ENCODE results near the gene IQGAP1. TPM values are rescaled to one million over a fixed set of nuclear protein-coding genes. Genes with fewer than 3 reads are reported as not detected.
A peak's percentile ranks its signal among the peaks of the same experiment; 100 is the strongest.

IQGAP1 gene
- total RNA-seq, 1 donor from 2014 or later, result 80.4 TPM

- DNase-seq (ENCODE audit: extremely low spot score, unreplicated experiment), result no peak
- H3K4me3 Mint-ChIP-seq, result peak overlapping the region; percentile 11
- peak overlapping the region; percentile 82 for H3K27ac Mint-ChIP-seq
- H3K27me3 Mint-ChIP-seq, result no peaks in the 10 kb centered on the region
- no peaks in the 10 kb centered on the region for H3K9me3 Mint-ChIP-seq
- TF ChIP-seq CTCF (conservative IDR thresholded peaks at IDR 0.05), result no peak
- H3K4me1 Mint-ChIP-seq (ENCODE audit: unreplicated experiment), result no peaks in the 10 kb centered on the region
- peaks cover 51% of the 10 kb centered on the region for H3K36me3 Mint-ChIP-seq
Observed at GRCh38 chr15:90489514-90489913, 101.5 kb downstream of the IQGAP1 start.

- H3K36me3 Mint-ChIP-seq, result peaks cover 51% of the 10 kb centered on the region
- no peaks in the 10 kb centered on the region for H3K4me1 Mint-ChIP-seq (ENCODE audit: unreplicated experiment)
- H3K27ac Mint-ChIP-seq, result peak overlapping the region; percentile 82
- DNase-seq (ENCODE audit: extremely low spot score, unreplicated experiment), result no peak
- TF ChIP-seq CTCF (conservative IDR thresholded peaks at IDR 0.05), result no peak
- no peaks in the 10 kb centered on the region for H3K27me3 Mint-ChIP-seq
- H3K4me3 Mint-ChIP-seq, result peak overlapping the region; percentile 17
- H3K9me3 Mint-ChIP-seq, result no peaks in the 10 kb centered on the region
Observed at GRCh38 chr15:90489944-90490343, 101.9 kb downstream of the IQGAP1 start.

GRCh38 chr15:90493647-90494046, 105.6 kb downstream of the IQGAP1 start:
- DNase-seq (ENCODE audit: extremely low spot score, unreplicated experiment), result no peak
- H3K4me1 Mint-ChIP-seq (ENCODE audit: unreplicated experiment), result no peaks in the 10 kb centered on the region
- H3K36me3 Mint-ChIP-seq, result peaks cover 35% of the 10 kb centered on the region
- no peak overlapping the region for H3K4me3 Mint-ChIP-seq
- no peak overlapping the region for H3K27ac Mint-ChIP-seq
- H3K27me3 Mint-ChIP-seq, result no peaks in the 10 kb centered on the region
- H3K9me3 Mint-ChIP-seq, result no peaks in the 10 kb centered on the region
- TF ChIP-seq CTCF (conservative IDR thresholded peaks at IDR 0.05), result no peak

GRCh38 chr15:90495067-90495466, 107.0 kb downstream of the IQGAP1 start:
- H3K36me3 Mint-ChIP-seq, result peaks cover 38% of the 10 kb centered on the region

GRCh38 chr15:90496791-90497190, 108.7 kb downstream of the IQGAP1 start:
- no peak for TF ChIP-seq CTCF (conservative IDR thresholded peaks at IDR 0.05)
- DNase-seq (ENCODE audit: extremely low spot score, unreplicated experiment), result no peak
- H3K36me3 Mint-ChIP-seq, result peaks cover 36% of the 10 kb centered on the region
- H3K4me3 Mint-ChIP-seq, result no peak overlapping the region
- H3K4me1 Mint-ChIP-seq (ENCODE audit: unreplicated experiment), result no peaks in the 10 kb centered on the region
- H3K27me3 Mint-ChIP-seq, result no peaks in the 10 kb centered on the region
- no peak overlapping the region for H3K27ac Mint-ChIP-seq
- H3K9me3 Mint-ChIP-seq, result no peaks in the 10 kb centered on the region

More at GRCh38 chr15:90495067-90495466, 107.0 kb downstream of the IQGAP1 start:
- no peak for TF ChIP-seq CTCF (conservative IDR thresholded peaks at IDR 0.05)
- no peaks in the 10 kb centered on the region for H3K4me1 Mint-ChIP-seq (ENCODE audit: unreplicated experiment)
- no peak for DNase-seq (ENCODE audit: extremely low spot score, unreplicated experiment)
- no peak overlapping the region for H3K4me3 Mint-ChIP-seq
- H3K9me3 Mint-ChIP-seq, result no peaks in the 10 kb centered on the region
- no peaks in the 10 kb centered on the region for H3K27me3 Mint-ChIP-seq
- H3K27ac Mint-ChIP-seq, result no peak overlapping the region

- no peak overlapping the region for H3K4me3 Mint-ChIP-seq
- no peak for DNase-seq (ENCODE audit: extremely low spot score, unreplicated experiment)
- no peak overlapping the region for H3K27ac Mint-ChIP-seq
- H3K9me3 Mint-ChIP-seq, result no peaks in the 10 kb centered on the region
- no peak for TF ChIP-seq CTCF (conservative IDR thresholded peaks at IDR 0.05)
- no peaks in the 10 kb centered on the region for H3K27me3 Mint-ChIP-seq
- H3K36me3 Mint-ChIP-seq, result peaks cover 37% of the 10 kb centered on the region
- H3K4me1 Mint-ChIP-seq (ENCODE audit: unreplicated experiment), result no peaks in the 10 kb centered on the region
Observed at GRCh38 chr15:90497376-90497775, 109.3 kb downstream of the IQGAP1 start.

Data from type B pancreatic cell (in vitro differentiated cells).